Endodermal cell (in vitro differentiated cells): ENCODE results near the gene PTCHD1. TPM values are rescaled to one million over a fixed set of nuclear protein-coding genes. Genes with fewer than 3 reads are reported as not detected.

Experiments used
- DNase-seq: peaks from one replicate; pipeline ENCODE4 v3.0.0-alpha.2; 2017
- H3K27ac ChIP-seq: 2 replicates; pipeline ENCODE4 v1.5.1; 2013; ENCODE audit warnings: mild to moderate bottlenecking, low read depth, low read length, moderate library complexity
- H3K27me3 ChIP-seq: 2 replicates; pipeline ENCODE4 v1.6.1; 2013; ENCODE audit warnings: mild to moderate bottlenecking, low read length, moderate library complexity; ENCODE audit not compliant: insufficient read depth, control insufficient read depth, poor library complexity, severe bottlenecking
- H3K36me3 ChIP-seq: 2 replicates; pipeline ENCODE4 v1.7.0; 2013; ENCODE audit warnings: mild to moderate bottlenecking, low read length, moderate library complexity; ENCODE audit not compliant: control insufficient read depth, insufficient read depth
- H3K4me1 ChIP-seq: one replicate; pipeline ENCODE4 v1.7.0; 2013; ENCODE audit warnings: low read length; ENCODE audit not compliant: control insufficient read depth, insufficient read depth
- H3K4me3 ChIP-seq: 2 replicates; pipeline ENCODE4 v1.5.1; 2013; ENCODE audit warnings: mild to moderate bottlenecking, low read length, moderate library complexity
- H3K9ac ChIP-seq: 2 replicates; pipeline ENCODE4 v1.6.1; 2013; ENCODE audit warnings: mild to moderate bottlenecking, low read length, moderate library complexity; ENCODE audit not compliant: poor library complexity, severe bottlenecking; ENCODE audit errors: extremely low read depth
- H3K9me3 ChIP-seq: 2 replicates; pipeline ENCODE4 v1.6.1; 2013; ENCODE audit warnings: mild to moderate bottlenecking, low read length, moderate library complexity; ENCODE audit not compliant: control insufficient read depth
- H3K27ac Mint-ChIP-seq: 2 replicates; pipeline ENCODE4 v1.8.0; 2020; ENCODE audit warnings: mixed read lengths
- H3K27me3 Mint-ChIP-seq: 2 replicates; pipeline ENCODE4 v1.8.0; 2021; ENCODE audit warnings: mild to moderate bottlenecking, mixed read lengths; ENCODE audit not compliant: insufficient read depth
- H3K36me3 Mint-ChIP-seq: 2 replicates; pipeline ENCODE4 v1.8.0; 2020; ENCODE audit warnings: low read depth, mixed read lengths
- H3K4me1 Mint-ChIP-seq: 2 replicates; pipeline ENCODE4 v1.8.0; 2020; ENCODE audit warnings: mixed read lengths
- H3K4me3 Mint-ChIP-seq: 2 replicates; pipeline ENCODE4 v1.8.0; 2020; ENCODE audit warnings: mild to moderate bottlenecking, moderate library complexity, mixed read lengths
- H3K9me3 Mint-ChIP-seq: 2 replicates; pipeline ENCODE4 v1.8.0; 2020; ENCODE audit warnings: mild to moderate bottlenecking, mixed read lengths
- CTCF ChIP-seq: fragments of 200-600 bp; sonication (generic); conservative IDR thresholded peaks from 2 replicates; pipeline ENCODE4 v1.5.0; 2021; ENCODE audit warnings: antibody characterized with exemption, mild to moderate bottlenecking
- WGBS, 2 experiments: methylation state at CpG; one replicate each; pipeline versions ENCODE4 v1.1.5 to v1.1.7; 2013; ENCODE audit warnings: missing lambda C conversion rate in 2 of 2, mixed read lengths in 1 of 2; ENCODE audit not compliant: insufficient coverage in 1 of 2, insufficient read length in 1 of 2; 5-methylcytosine and 5-hydroxymethylcytosine counted together
- total RNA-seq, 2 donors: library from RNA; stranded (reverse); fragmentation: NEBNext Ultra II Directional in 1 of 2; extraction: Animal tissue kit (Norgen Biotek cat#: 25700) in 1 of 2; gene quantifications; 2 replicates in 1 of 2; 3 replicates in 1 of 2; pipeline ENCODE4 v1.2.1, GENCODE V29; 2021

The PTCHD1 gene
- total RNA-seq, 2 donors from 2014 or later, result 0.92 to 0.95 TPM

GRCh38 chrX:23389196-23389792 lies 54.6 kb downstream of the PTCHD1 start:
- H3K9ac ChIP-seq, result no peak overlapping the region
- peak; percentile 65 for DNase-seq
- H3K27me3 ChIP-seq, result no peaks in the 10 kb centered on the region
- no peaks in the 10 kb centered on the region for H3K36me3 ChIP-seq
- Mint-ChIP-seq H3K4me3 (no peak overlapping the region), H3K4me1 (peaks cover 3% of the 10 kb centered on the region), H3K36me3 (no peaks in the 10 kb centered on the region), H3K27me3 (no peaks in the 10 kb centered on the region), H3K9me3 (no peaks in the 10 kb centered on the region), H3K27ac (peak overlapping the region; percentile 0)
- H3K4me1 ChIP-seq, result no peaks in the 10 kb centered on the region
- no peak overlapping the region for H3K27ac ChIP-seq
- TF ChIP-seq CTCF, result no peak
- WGBS, 2 experiments, result 87 to 95% methylated on average over 3 to 8 of the region's 8 CpGs
- no peaks in the 10 kb centered on the region for H3K9me3 ChIP-seq
- H3K4me3 ChIP-seq, result no peak overlapping the region

- 93 to 98% methylated on average over 5 to 11 of the region's 11 CpGs for WGBS, 2 experiments
- Mint-ChIP-seq H3K27me3 (no peaks in the 10 kb centered on the region), H3K27ac (no peak overlapping the region)
These were observed 56.3 kb downstream of the PTCHD1 start for GRCh38 chrX:23390979-23391378.

GRCh38 chrX:23392195-23392594 lies 57.5 kb downstream of the PTCHD1 start:
- Mint-ChIP-seq H3K36me3 (no peaks in the 10 kb centered on the region), H3K27me3 (no peaks in the 10 kb centered on the region), H3K27ac (no peak overlapping the region), H3K4me3 (no peak overlapping the region), H3K9me3 (no peaks in the 10 kb centered on the region), H3K4me1 (peaks cover 3% of the 10 kb centered on the region)
- WGBS, 2 experiments, result 93 to 96% methylated on average over 3 to 5 of the region's 5 CpGs
- no peak overlapping the region for H3K9ac ChIP-seq
- no peak for DNase-seq
- no peaks in the 10 kb centered on the region for H3K27me3 ChIP-seq
- H3K4me3 ChIP-seq, result no peak overlapping the region
- TF ChIP-seq CTCF, result peak; percentile 22
- H3K9me3 ChIP-seq, result no peaks in the 10 kb centered on the region
- H3K4me1 ChIP-seq, result no peaks in the 10 kb centered on the region
- no peak overlapping the region for H3K27ac ChIP-seq
- H3K36me3 ChIP-seq, result no peaks in the 10 kb centered on the region

More at GRCh38 chrX:23390979-23391378, 56.3 kb downstream of the PTCHD1 start:
- Histone ChIP-seq H3K4me3 (no peak overlapping the region), H3K27ac (no peak overlapping the region), H3K27me3 (no peaks in the 10 kb centered on the region), H3K4me1 (no peaks in the 10 kb centered on the region), H3K36me3 (no peaks in the 10 kb centered on the region), H3K9ac (no peak overlapping the region), H3K9me3 (no peaks in the 10 kb centered on the region)
- Mint-ChIP-seq H3K36me3 (no peaks in the 10 kb centered on the region), H3K9me3 (no peaks in the 10 kb centered on the region), H3K4me1 (peaks cover 3% of the 10 kb centered on the region), H3K4me3 (no peak overlapping the region)
- TF ChIP-seq CTCF, result no peak
- no peak for DNase-seq
